Measurements from ENCODE around the gene SMC4. TPM values are rescaled to one million over a fixed set of nuclear protein-coding genes. Genes with fewer than 3 reads are reported as not detected.

Gene SMC4
- total RNA-seq, 1 experiment from 2014 or later: 116 TPM

GRCh38 chr3:160481856-160482255 lies 82.4 kb downstream of the SMC4 start:
- H3K36me3 Mint-ChIP-seq (ENCODE audit: insufficient read depth, unreplicated experiment): no peaks in the 10 kb centered on the region
- ChIA-PET POLR2A (interaction anchor here (0.7 to 1.1 kb wide), 2 partner anchors 8 to 33 kb away, joined by 3 read pairs; no protein-coding TSS in a partner anchor), CTCF (interaction anchor here (0.6 to 1.2 kb wide), 8 partner anchors 17 to 1222 kb away, joined by 3 to 6 read pairs (median 4); no protein-coding TSS in a partner anchor)
- no peaks in the 10 kb centered on the region for H3K4me1 Mint-ChIP-seq (ENCODE audit: insufficient read depth, unreplicated experiment)
- H3K4me3 Mint-ChIP-seq (ENCODE audit: unreplicated experiment): no peak overlapping the region
- no TSS peak for BruUV-seq (replicated peaks)
- no peaks in the 10 kb centered on the region for H3K27me3 Mint-ChIP-seq (ENCODE audit: insufficient read depth, unreplicated experiment)
- intact Hi-C loops (cut with micrococcal nuclease): loop anchor here (10.0 kb wide), 1 partner anchor 1217 kb away; no protein-coding TSS in a partner anchor
- no peak for DNase-seq (ENCODE audit: unreplicated experiment)
- no peak overlapping the region for H3K27ac Mint-ChIP-seq (ENCODE audit: low read depth, unreplicated experiment)
- no peaks in the 10 kb centered on the region for H3K9me3 Mint-ChIP-seq (ENCODE audit: unreplicated experiment)
- no peak for TF ChIP-seq CTCF (IDR thresholded peaks at IDR 0.05; ENCODE audit: unreplicated experiment)

GRCh38 chr3:160482796-160483195 lies 83.3 kb downstream of the SMC4 start:
- Mint-ChIP-seq H3K4me1 (ENCODE audit: insufficient read depth, unreplicated experiment) (no peaks in the 10 kb centered on the region), H3K27ac (ENCODE audit: low read depth, unreplicated experiment) (no peak overlapping the region), H3K4me3 (ENCODE audit: unreplicated experiment) (no peak overlapping the region), H3K27me3 (ENCODE audit: insufficient read depth, unreplicated experiment) (no peaks in the 10 kb centered on the region), H3K9me3 (ENCODE audit: unreplicated experiment) (no peaks in the 10 kb centered on the region), H3K36me3 (ENCODE audit: insufficient read depth, unreplicated experiment) (no peaks in the 10 kb centered on the region)
- intact Hi-C loops (cut with micrococcal nuclease): loop anchor here (10.0 kb wide), 1 partner anchor 1218 kb away; no protein-coding TSS in a partner anchor
- no TSS peak for BruUV-seq (replicated peaks)
- ChIA-PET CTCF (interaction anchor here (0.6 to 1.2 kb wide), 10 partner anchors 33 to 1682 kb away, joined by 3 to 6 read pairs (median 3); partner anchors contain the start of gene TRIM59), POLR2A (no interaction called here)
- TF ChIP-seq CTCF (IDR thresholded peaks at IDR 0.05; ENCODE audit: unreplicated experiment): no peak
- no peak for DNase-seq (ENCODE audit: unreplicated experiment)

Small RNA genes lying within 50 kb of the gene (microRNA-seq; reads per million reads assigned to microRNA genes)
- gene MIR15B: 3,949 reads per million, percentile 93 among the genes with 10 or more reads in this experiment
- 842 reads per million, percentile 86 among the genes with 10 or more reads in this experiment for gene MIR16-2

Other genes with a start within 250 kb of the SMC4 start
- gene C3orf80, start 174.2 kb upstream of the SMC4 start, total RNA-seq (2022): 0.28 and 0.29 TPM in 2 replicates
- gene IFT80, start 425 bp upstream of the SMC4 start, total RNA-seq (2022): 22.6 and 29.0 TPM in 2 replicates
- gene TRIM59, start 50.1 kb downstream of the SMC4 start, total RNA-seq (2022): 12.1 and 15.1 TPM in 2 replicates
- 85.9 and 127 TPM in 2 replicates for gene KPNA4, start 165.9 kb downstream of the SMC4 start, total RNA-seq (2022)